HG03066 (cell line): ENCODE data around the gene FAF1.
"Not testable (repeated sequence)": the region's sequence is repeated elsewhere in the genome, so short reads cannot be mapped to it uniquely, and the experiment has no call there.

Experiments used
- ATAC-seq: cut with Tn5 transposase; IDR thresholded peaks from one replicate; pipeline ENCODE4 v1.9.1; 2021; ENCODE audit warnings: low read depth; ENCODE audit not compliant: unreplicated experiment

The FAF1 gene

GRCh38 chr1:50917138-50918137 lies 42.6 kb downstream of the FAF1 start:
- ATAC-seq: no peak

GRCh38 chr1:50915621-50916020 lies 44.4 kb downstream of the FAF1 start:
- ATAC-seq: no peak

- no peak for ATAC-seq
Measured at GRCh38 chr1:50913954-50914353, 46.1 kb downstream of the FAF1 start.

- not testable (repeated sequence) for ATAC-seq
Measured at GRCh38 chr1:50910356-50910755, 49.7 kb downstream of the FAF1 start.

- not testable (repeated sequence) for ATAC-seq
Measured at GRCh38 chr1:50907610-50908009, 52.5 kb downstream of the FAF1 start.

GRCh38 chr1:50906050-50906449 lies 54.0 kb downstream of the FAF1 start:
- ATAC-seq: not testable (repeated sequence)

- no peak for ATAC-seq
Measured at GRCh38 chr1:50902419-50902818, 57.6 kb downstream of the FAF1 start.

GRCh38 chr1:50901872-50902271 lies 58.2 kb downstream of the FAF1 start:
- ATAC-seq: no peak

GRCh38 chr1:50898773-50899172 lies 61.3 kb downstream of the FAF1 start:
- ATAC-seq: no peak

- no peak for ATAC-seq
Measured at GRCh38 chr1:50894340-50894739, 65.7 kb downstream of the FAF1 start.

- no peak for ATAC-seq
Measured at GRCh38 chr1:50893466-50893865, 66.6 kb downstream of the FAF1 start.

GRCh38 chr1:50887555-50887954 lies 72.5 kb downstream of the FAF1 start:
- ATAC-seq: not testable (repeated sequence)

- ATAC-seq: no peak
Measured at GRCh38 chr1:50880373-50880772, 79.7 kb downstream of the FAF1 start.

- no peak for ATAC-seq
Measured at GRCh38 chr1:50879137-50879536, 80.9 kb downstream of the FAF1 start.

GRCh38 chr1:50878434-50878833 lies 81.6 kb downstream of the FAF1 start:
- ATAC-seq: no peak

- ATAC-seq: no peak
Measured at GRCh38 chr1:50877641-50878040, 82.4 kb downstream of the FAF1 start.

- ATAC-seq: peak; percentile 87
Measured at GRCh38 chr1:50873458-50874187, 86.4 kb downstream of the FAF1 start.

- ATAC-seq: not testable (repeated sequence)
Measured at GRCh38 chr1:50864845-50865244, 95.2 kb downstream of the FAF1 start.

GRCh38 chr1:50861772-50862171 lies 98.3 kb downstream of the FAF1 start:
- no peak for ATAC-seq

GRCh38 chr1:50860702-50861101 lies 99.4 kb downstream of the FAF1 start:
- ATAC-seq: no peak

GRCh38 chr1:50860256-50860655 lies 99.8 kb downstream of the FAF1 start:
- no peak for ATAC-seq
